ENCODE data around the gene COX19. TPM values are rescaled to one million over a fixed set of nuclear protein-coding genes. Genes with fewer than 3 reads are reported as not detected.

COX19 gene
- total RNA-seq, 1 donor from 2014 or later, result 13.1 TPM

GRCh38 chr7:1012716-1013095 lies 37.4 kb upstream of the COX19 start:
- no peak overlapping the region for H3K27ac Mint-ChIP-seq (ENCODE audit: unreplicated experiment)
- no peaks in the 10 kb centered on the region for H3K27me3 Mint-ChIP-seq (ENCODE audit: low read depth)
- DNase-seq (ENCODE audit: low read depth, low spot score), result no peak

GRCh38 chr7:1012004-1012715 lies 36.8 kb upstream of the COX19 start:
- H3K27ac Mint-ChIP-seq (ENCODE audit: unreplicated experiment), result no peak overlapping the region
- TF ChIP-seq CTCF (conservative IDR thresholded peaks at IDR 0.05), result no peak
- no peaks in the 10 kb centered on the region for H3K9me3 Mint-ChIP-seq
- H3K27me3 Mint-ChIP-seq (ENCODE audit: low read depth), result no peaks in the 10 kb centered on the region
- peaks cover 7% of the 10 kb centered on the region for H3K4me1 Mint-ChIP-seq
- H3K36me3 Mint-ChIP-seq (ENCODE audit: low read depth), result no peaks in the 10 kb centered on the region
- H3K4me3 Mint-ChIP-seq, result no peak overlapping the region
- DNase-seq (ENCODE audit: low read depth, low spot score), result no peak

More at GRCh38 chr7:1012716-1013095, 37.4 kb upstream of the COX19 start:
- Mint-ChIP-seq H3K36me3 (ENCODE audit: low read depth) (no peaks in the 10 kb centered on the region), H3K4me1 (peaks cover 7% of the 10 kb centered on the region), H3K9me3 (no peaks in the 10 kb centered on the region), H3K4me3 (no peak overlapping the region)
- no peak for TF ChIP-seq CTCF (conservative IDR thresholded peaks at IDR 0.05)

DNA sequence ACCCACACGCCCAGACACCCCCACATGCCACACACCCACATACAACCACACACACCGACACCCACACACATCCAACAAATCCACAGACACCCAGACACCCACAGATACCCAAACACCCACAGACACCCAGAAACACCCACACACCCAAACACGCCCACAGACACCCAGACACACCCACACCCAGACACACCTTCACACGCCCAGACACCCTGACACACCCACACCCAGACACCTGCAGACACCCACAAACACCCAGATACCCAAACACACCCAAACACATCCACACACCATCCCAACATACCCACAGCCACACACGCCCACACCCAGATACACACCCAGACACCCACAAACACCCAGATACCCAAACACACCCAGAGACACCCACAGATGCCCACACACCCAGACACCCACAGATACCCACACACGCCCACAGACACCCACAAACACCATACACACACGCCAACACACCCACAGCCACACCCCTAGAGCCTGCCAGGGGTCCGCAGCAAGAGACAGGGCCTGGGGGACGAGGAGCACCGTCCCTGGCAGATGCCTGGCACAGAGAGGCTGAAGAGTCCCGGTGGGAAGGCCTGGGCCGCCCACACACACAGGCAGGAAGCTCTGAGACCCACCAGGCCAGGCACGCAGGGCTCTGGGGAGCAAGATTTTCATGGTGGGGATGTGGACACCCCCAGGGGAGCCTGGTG lies 36.1 kb upstream of the COX19 start:
- Mint-ChIP-seq H3K27me3 (ENCODE audit: low read depth) (no peaks in the 10 kb centered on the region), H3K27ac (ENCODE audit: unreplicated experiment) (no peak overlapping the region), H3K4me1 (peaks cover 7% of the 10 kb centered on the region), H3K9me3 (no peaks in the 10 kb centered on the region), H3K4me3 (no peak overlapping the region), H3K36me3 (ENCODE audit: low read depth) (no peaks in the 10 kb centered on the region)
- no peak for DNase-seq (ENCODE audit: low read depth, low spot score)
- TF ChIP-seq CTCF (conservative IDR thresholded peaks at IDR 0.05), result no peak

- H3K9me3 Mint-ChIP-seq, result no peaks in the 10 kb centered on the region
- H3K4me1 Mint-ChIP-seq, result peaks cover 7% of the 10 kb centered on the region
- no peak for DNase-seq (ENCODE audit: low read depth, low spot score)
- no peak overlapping the region for H3K27ac Mint-ChIP-seq (ENCODE audit: unreplicated experiment)
- H3K4me3 Mint-ChIP-seq, result no peak overlapping the region
- no peaks in the 10 kb centered on the region for H3K27me3 Mint-ChIP-seq (ENCODE audit: low read depth)
- TF ChIP-seq CTCF (conservative IDR thresholded peaks at IDR 0.05), result no peak
- H3K36me3 Mint-ChIP-seq (ENCODE audit: low read depth), result peaks cover 3% of the 10 kb centered on the region
Observed at GRCh38 chr7:1010226-1010625, 34.9 kb upstream of the COX19 start.

DNA sequence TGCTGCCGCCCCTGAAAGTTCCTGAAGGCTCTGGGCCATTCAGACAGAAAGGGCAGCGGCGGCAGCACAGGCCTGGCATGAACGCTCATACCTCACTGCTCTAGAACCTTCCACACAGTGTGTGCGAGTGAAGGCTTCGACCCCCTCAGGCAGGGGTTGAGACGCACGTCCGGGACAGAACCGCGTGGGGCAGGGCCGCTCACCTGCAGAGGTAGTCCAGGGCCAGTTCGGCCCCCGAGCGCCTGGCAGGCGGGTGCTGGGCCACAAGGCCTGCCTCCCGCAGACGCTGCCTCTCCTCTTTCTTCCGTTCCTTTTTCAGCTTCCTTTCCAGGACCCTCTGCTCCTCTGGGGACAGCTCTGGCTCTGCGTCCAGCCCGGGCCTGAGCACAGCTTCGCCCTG lies 34.4 kb upstream of the COX19 start:
- Mint-ChIP-seq H3K27ac (ENCODE audit: unreplicated experiment) (no peak overlapping the region), H3K27me3 (ENCODE audit: low read depth) (no peaks in the 10 kb centered on the region), H3K4me3 (no peak overlapping the region), H3K4me1 (peaks cover 7% of the 10 kb centered on the region), H3K9me3 (no peaks in the 10 kb centered on the region), H3K36me3 (ENCODE audit: low read depth) (peaks cover 3% of the 10 kb centered on the region)
- TF ChIP-seq CTCF (conservative IDR thresholded peaks at IDR 0.05), result no peak
- no peak for DNase-seq (ENCODE audit: low read depth, low spot score)
